ENCODE results near the gene PTH1R.

PTH1R gene

GRCh38 chr3:46939578-46940445 lies 62.3 kb downstream of the PTH1R start:
- Histone ChIP-seq H3K4me3 (ENCODE audit: low read length) (no peak overlapping the region), H3K36me3 (ENCODE audit: control insufficient read depth, insufficient read depth, low read length) (peaks cover 14% of the 10 kb centered on the region), H3K27ac (ENCODE audit: low read depth, low read length) (no peak overlapping the region), H3K27me3 (ENCODE audit: control insufficient read depth, insufficient read depth, low read length) (no peaks in the 10 kb centered on the region), H3K4me1 (ENCODE audit: control insufficient read depth, insufficient read depth, low read length) (peaks cover 18% of the 10 kb centered on the region), H3K9ac (ENCODE audit: low read length) (no peak overlapping the region)

GRCh38 chr3:46942076-46942475 lies 64.6 kb downstream of the PTH1R start:
- Histone ChIP-seq H3K9ac (ENCODE audit: low read length) (no peak overlapping the region), H3K4me1 (ENCODE audit: control insufficient read depth, insufficient read depth, low read length) (peaks cover 2% of the 10 kb centered on the region), H3K27ac (ENCODE audit: low read depth, low read length) (no peak overlapping the region)

GRCh38 chr3:46942481-46943236 lies 65.1 kb downstream of the PTH1R start:
- Histone ChIP-seq H3K4me1 (ENCODE audit: control insufficient read depth, insufficient read depth, low read length) (peaks cover 2% of the 10 kb centered on the region), H3K9ac (ENCODE audit: low read length) (no peak overlapping the region), H3K4me3 (ENCODE audit: low read length) (no peak overlapping the region), H3K36me3 (ENCODE audit: control insufficient read depth, insufficient read depth, low read length) (peaks cover 9% of the 10 kb centered on the region), H3K27me3 (ENCODE audit: control insufficient read depth, insufficient read depth, low read length) (no peaks in the 10 kb centered on the region), H3K27ac (ENCODE audit: low read depth, low read length) (no peak overlapping the region)

More at GRCh38 chr3:46942076-46942475, 64.6 kb downstream of the PTH1R start:
- no peaks in the 10 kb centered on the region for H3K27me3 ChIP-seq (ENCODE audit: control insufficient read depth, insufficient read depth, low read length)
- peaks cover 14% of the 10 kb centered on the region for H3K36me3 ChIP-seq (ENCODE audit: control insufficient read depth, insufficient read depth, low read length)
- H3K4me3 ChIP-seq (ENCODE audit: low read length) = no peak overlapping the region

GRCh38 chr3:46943237-46944187 lies 66.0 kb downstream of the PTH1R start:
- Histone ChIP-seq H3K4me1 (ENCODE audit: control insufficient read depth, insufficient read depth, low read length) (peaks cover 2% of the 10 kb centered on the region), H3K27me3 (ENCODE audit: control insufficient read depth, insufficient read depth, low read length) (no peaks in the 10 kb centered on the region), H3K36me3 (ENCODE audit: control insufficient read depth, insufficient read depth, low read length) (peaks cover 6% of the 10 kb centered on the region), H3K9ac (ENCODE audit: low read length) (no peak overlapping the region), H3K27ac (ENCODE audit: low read depth, low read length) (no peak overlapping the region), H3K4me3 (ENCODE audit: low read length) (no peak overlapping the region)

- Histone ChIP-seq H3K27me3 (ENCODE audit: control insufficient read depth, insufficient read depth, low read length) (no peaks in the 10 kb centered on the region), H3K9ac (ENCODE audit: low read length) (no peak overlapping the region), H3K36me3 (ENCODE audit: control insufficient read depth, insufficient read depth, low read length) (peaks cover 6% of the 10 kb centered on the region), H3K4me1 (ENCODE audit: control insufficient read depth, insufficient read depth, low read length) (peaks cover 2% of the 10 kb centered on the region), H3K4me3 (ENCODE audit: low read length) (no peak overlapping the region), H3K27ac (ENCODE audit: low read depth, low read length) (no peak overlapping the region)
Measured at GRCh38 chr3:46944191-46944590, 66.7 kb downstream of the PTH1R start.

GRCh38 chr3:46946416-46946815 lies 68.9 kb downstream of the PTH1R start:
- no peak overlapping the region for H3K9ac ChIP-seq (ENCODE audit: low read length)
- no peak overlapping the region for H3K27ac ChIP-seq (ENCODE audit: low read depth, low read length)
- no peak overlapping the region for H3K4me3 ChIP-seq (ENCODE audit: low read length)
- no peaks in the 10 kb centered on the region for H3K36me3 ChIP-seq (ENCODE audit: control insufficient read depth, insufficient read depth, low read length)
- H3K4me1 ChIP-seq (ENCODE audit: control insufficient read depth, insufficient read depth, low read length) = peaks cover 4% of the 10 kb centered on the region
- H3K27me3 ChIP-seq (ENCODE audit: control insufficient read depth, insufficient read depth, low read length) = no peaks in the 10 kb centered on the region

- no peak overlapping the region for H3K4me3 ChIP-seq (ENCODE audit: low read length)
- no peaks in the 10 kb centered on the region for H3K36me3 ChIP-seq (ENCODE audit: control insufficient read depth, insufficient read depth, low read length)
- no peak overlapping the region for H3K27ac ChIP-seq (ENCODE audit: low read depth, low read length)
- no peak overlapping the region for H3K9ac ChIP-seq (ENCODE audit: low read length)
- H3K4me1 ChIP-seq (ENCODE audit: control insufficient read depth, insufficient read depth, low read length) = peaks cover 4% of the 10 kb centered on the region
- no peaks in the 10 kb centered on the region for H3K27me3 ChIP-seq (ENCODE audit: control insufficient read depth, insufficient read depth, low read length)
Measured at GRCh38 chr3:46946856-46947545, 69.5 kb downstream of the PTH1R start.

GRCh38 chr3:46947546-46947901 lies 70.0 kb downstream of the PTH1R start:
- no peak overlapping the region for H3K4me3 ChIP-seq (ENCODE audit: low read length)
- H3K4me1 ChIP-seq (ENCODE audit: control insufficient read depth, insufficient read depth, low read length) = peaks cover 4% of the 10 kb centered on the region
- no peak overlapping the region for H3K27ac ChIP-seq (ENCODE audit: low read depth, low read length)
- H3K27me3 ChIP-seq (ENCODE audit: control insufficient read depth, insufficient read depth, low read length) = no peaks in the 10 kb centered on the region
- H3K36me3 ChIP-seq (ENCODE audit: control insufficient read depth, insufficient read depth, low read length) = no peaks in the 10 kb centered on the region
- no peak overlapping the region for H3K9ac ChIP-seq (ENCODE audit: low read length)

GRCh38 chr3:46947981-46948791 lies 70.7 kb downstream of the PTH1R start:
- H3K4me1 ChIP-seq (ENCODE audit: control insufficient read depth, insufficient read depth, low read length) = peaks cover 4% of the 10 kb centered on the region
- H3K27ac ChIP-seq (ENCODE audit: low read depth, low read length) = no peak overlapping the region
- H3K9ac ChIP-seq (ENCODE audit: low read length) = no peak overlapping the region
- H3K4me3 ChIP-seq (ENCODE audit: low read length) = peak overlapping the region; percentile 11
- H3K36me3 ChIP-seq (ENCODE audit: control insufficient read depth, insufficient read depth, low read length) = no peaks in the 10 kb centered on the region
- no peaks in the 10 kb centered on the region for H3K27me3 ChIP-seq (ENCODE audit: control insufficient read depth, insufficient read depth, low read length)

- H3K4me1 ChIP-seq (ENCODE audit: control insufficient read depth, insufficient read depth, low read length) = peaks cover 4% of the 10 kb centered on the region
- no peaks in the 10 kb centered on the region for H3K36me3 ChIP-seq (ENCODE audit: control insufficient read depth, insufficient read depth, low read length)
- H3K27me3 ChIP-seq (ENCODE audit: control insufficient read depth, insufficient read depth, low read length) = no peaks in the 10 kb centered on the region
- no peak overlapping the region for H3K9ac ChIP-seq (ENCODE audit: low read length)
- no peak overlapping the region for H3K27ac ChIP-seq (ENCODE audit: low read depth, low read length)
- H3K4me3 ChIP-seq (ENCODE audit: low read length) = peak overlapping the region; percentile 28
Measured at GRCh38 chr3:46948830-46949671, 71.5 kb downstream of the PTH1R start.

All from rectal smooth muscle tissue (tissue), 1 donor.